Hypothalamus (tissue), 51 donors: ENCODE measurements around the gene RPA1.
"Not testable (repeated sequence)": the region's sequence is repeated elsewhere in the genome, so short reads cannot be mapped to it uniquely, and the experiment has no call there.

Experiments
- DNase-seq, 51 donors: peaks; one replicate each; lab custom pipeline; 2025; lab: John Stamatoyannopoulos, UW

RPA1 gene

DNA sequence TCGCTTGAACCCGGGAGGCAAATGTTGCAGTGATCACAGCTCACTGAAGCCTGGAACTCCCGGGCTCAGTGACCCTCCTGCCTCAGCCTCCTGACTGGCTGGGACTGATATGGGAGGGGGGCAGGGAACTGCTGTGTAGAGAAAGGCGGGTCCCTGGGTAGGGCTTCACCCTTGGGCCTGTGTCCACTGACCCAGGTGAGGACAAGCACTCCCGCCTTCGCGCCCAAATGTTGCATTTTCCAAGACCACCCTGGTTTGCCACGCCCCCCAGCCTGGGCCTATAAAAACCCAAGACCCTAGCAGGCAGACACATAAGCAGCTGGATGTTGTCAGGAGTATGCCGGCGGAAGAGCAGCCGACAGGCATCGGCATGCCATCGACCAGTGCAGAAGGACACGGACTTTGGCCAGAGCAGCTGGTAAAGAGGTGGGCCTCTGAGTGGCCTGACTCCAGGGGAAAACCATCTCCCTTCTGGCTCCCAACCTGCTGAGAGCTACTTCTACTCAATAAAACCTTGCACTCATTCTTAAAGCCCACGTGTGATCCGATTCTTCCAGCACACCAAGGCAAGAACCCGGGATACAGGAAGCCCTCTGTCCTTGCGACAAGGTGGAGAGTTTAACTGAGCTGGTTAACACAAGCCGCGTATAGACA, 19.2 kb upstream of the RPA1 start:
- no peak for DNase-seq

DNA sequence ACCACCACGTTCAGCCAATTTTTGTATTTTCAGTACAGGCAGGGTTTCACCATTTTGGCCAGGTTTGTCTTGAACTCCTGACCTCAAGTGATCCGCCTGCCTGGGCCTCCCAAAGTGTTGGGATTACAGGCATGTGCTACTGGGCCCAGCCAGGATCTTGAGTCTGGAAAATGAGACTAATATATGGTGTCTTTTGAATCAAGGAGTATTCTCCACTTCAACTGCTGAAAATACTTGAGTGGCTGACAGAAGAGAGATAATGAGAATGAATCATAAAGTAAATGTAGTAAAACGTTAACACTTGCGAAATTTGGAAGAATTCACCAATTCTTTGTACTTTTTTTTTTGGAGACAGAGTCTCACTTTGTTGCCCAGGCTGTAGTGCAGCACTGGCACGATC, 16.7 kb upstream of the RPA1 start:
- no peak for DNase-seq

GRCh38 chr17:1820528-1821252, 9.1 kb upstream of the RPA1 start:
- DNase-seq, result no peak

DNA sequence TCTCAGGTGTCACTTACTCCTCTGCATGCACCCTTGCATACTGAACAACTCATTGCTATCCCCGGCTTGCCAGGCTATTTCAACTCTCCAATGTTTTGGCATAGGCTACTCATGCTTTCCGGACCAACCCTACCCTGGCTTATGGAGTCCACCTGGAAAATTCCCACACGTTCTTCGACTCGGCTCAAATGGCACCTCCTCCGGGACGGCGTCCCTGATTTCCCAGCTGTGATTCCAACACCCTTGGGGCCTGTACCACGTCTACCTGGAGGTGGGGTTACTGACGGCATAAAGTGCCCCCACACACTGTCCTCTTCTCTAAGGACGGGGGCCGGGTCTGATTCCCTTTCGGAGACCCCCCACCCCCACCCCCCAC, 601 bp upstream of the RPA1 start:
- peak in 5 of 51 donors; percentile 22 to 46 (median 30) for DNase-seq

GRCh38 chr17:1830288-1830687, 483 bp downstream of the RPA1 start:
- DNase-seq, result peak in 4 of 51 donors; percentile 5 to 48 (median 21)

- DNase-seq, result no peak
These were observed 4.8 kb downstream of the RPA1 start for GRCh38 chr17:1834380-1835149.

- DNase-seq, result no peak
These were observed 9.7 kb downstream of the RPA1 start for GRCh38 chr17:1839516-1839915.

DNA sequence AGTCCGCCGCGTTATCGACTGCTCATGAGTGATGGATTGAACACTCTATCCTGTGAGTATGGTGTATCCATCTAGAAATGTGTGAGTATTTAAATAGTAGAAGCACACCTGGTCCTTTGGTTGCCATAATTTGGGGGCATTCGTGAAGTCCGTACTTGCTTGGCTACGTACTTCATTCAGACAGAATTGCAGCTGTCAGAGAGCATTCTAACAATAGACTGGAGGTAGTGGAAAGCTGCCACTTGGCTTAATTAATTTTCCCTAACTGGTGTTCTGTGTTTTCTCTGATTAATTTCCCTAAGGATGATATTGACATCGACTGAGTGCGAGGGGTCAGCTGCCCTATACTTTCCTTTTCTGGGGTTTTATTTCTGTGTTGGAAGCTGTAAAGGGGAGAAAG, 14.1 kb downstream of the RPA1 start:
- DNase-seq, result no peak

GRCh38 chr17:1847191-1847590, 17.4 kb downstream of the RPA1 start:
- DNase-seq, result no peak

- no peak for DNase-seq
These were observed 22.5 kb downstream of the RPA1 start for GRCh38 chr17:1852327-1852726.

- DNase-seq, result no peak
These were observed 23.9 kb downstream of the RPA1 start for GRCh38 chr17:1853698-1854097.

DNA sequence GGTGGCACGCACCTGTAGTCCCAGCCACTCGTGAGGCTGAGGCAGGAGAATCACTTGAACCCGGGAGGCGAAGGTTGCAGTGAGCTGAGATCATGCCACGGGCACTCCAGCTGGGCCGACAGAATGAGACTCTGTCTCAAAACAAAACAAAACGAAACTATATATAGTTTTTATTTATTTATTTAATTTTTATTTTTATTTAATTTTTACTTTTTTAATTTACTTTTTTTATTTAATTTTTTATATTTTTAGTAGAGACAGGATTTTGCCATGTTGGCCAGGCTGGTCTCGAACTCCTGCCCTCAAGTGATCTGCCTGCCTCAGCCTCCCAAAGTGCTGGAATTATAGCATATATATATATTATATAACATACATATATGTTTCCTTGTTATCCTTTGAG, 26.7 kb downstream of the RPA1 start:
- DNase-seq, result not testable (repeated sequence)

DNA sequence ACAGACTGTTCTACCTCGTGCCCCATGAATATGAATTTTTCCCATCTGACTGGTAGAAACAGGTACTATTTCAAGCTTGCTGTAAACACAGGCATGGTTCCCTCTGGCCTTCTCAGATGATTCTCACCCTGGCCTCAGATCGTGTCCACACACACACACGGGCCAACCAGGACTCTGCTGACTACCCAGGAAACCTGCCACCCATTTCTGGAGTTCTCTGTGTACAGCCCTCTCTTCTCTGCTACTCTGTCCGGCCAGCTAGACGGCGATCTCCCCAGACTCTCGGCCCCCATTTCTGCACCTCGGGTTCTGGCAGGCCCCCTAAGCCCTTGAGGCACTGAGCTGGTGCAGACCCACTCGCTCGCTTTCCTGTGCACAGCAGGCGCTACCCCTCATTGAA, 31.2 kb downstream of the RPA1 start:
- DNase-seq, result no peak

- no peak for DNase-seq
These were observed 31.7 kb downstream of the RPA1 start for GRCh38 chr17:1861391-1862010.

GRCh38 chr17:1865252-1866037, 35.6 kb downstream of the RPA1 start:
- peak in 1 of 51 donors; percentile 0 for DNase-seq

- DNase-seq, result no peak
These were observed 37.5 kb downstream of the RPA1 start for GRCh38 chr17:1867307-1867706.

DNA sequence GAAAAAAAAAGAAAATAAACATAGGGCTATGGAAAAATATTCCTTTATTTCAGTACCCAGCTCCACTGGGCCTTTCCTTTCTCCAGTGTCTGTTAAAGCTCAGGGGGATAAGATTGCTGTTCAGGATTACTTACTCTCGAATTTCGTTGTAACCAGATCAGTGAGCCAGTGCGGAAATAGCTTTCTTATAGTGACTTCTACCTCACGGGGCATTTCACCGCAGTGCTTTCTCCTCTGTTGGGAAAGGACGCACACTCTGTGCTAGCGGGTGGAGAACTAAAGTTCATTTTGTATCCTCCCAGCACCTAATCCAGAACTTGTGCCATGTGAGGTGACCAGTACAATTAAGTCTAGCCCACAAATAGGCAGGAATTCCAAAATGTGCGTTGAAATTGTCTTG, 38.3 kb downstream of the RPA1 start:
- DNase-seq, result no peak

- DNase-seq, result no peak
These were observed 40.8 kb downstream of the RPA1 start for GRCh38 chr17:1870592-1870991.

GRCh38 chr17:1871756-1872155, 42.0 kb downstream of the RPA1 start:
- no peak for DNase-seq

DNA sequence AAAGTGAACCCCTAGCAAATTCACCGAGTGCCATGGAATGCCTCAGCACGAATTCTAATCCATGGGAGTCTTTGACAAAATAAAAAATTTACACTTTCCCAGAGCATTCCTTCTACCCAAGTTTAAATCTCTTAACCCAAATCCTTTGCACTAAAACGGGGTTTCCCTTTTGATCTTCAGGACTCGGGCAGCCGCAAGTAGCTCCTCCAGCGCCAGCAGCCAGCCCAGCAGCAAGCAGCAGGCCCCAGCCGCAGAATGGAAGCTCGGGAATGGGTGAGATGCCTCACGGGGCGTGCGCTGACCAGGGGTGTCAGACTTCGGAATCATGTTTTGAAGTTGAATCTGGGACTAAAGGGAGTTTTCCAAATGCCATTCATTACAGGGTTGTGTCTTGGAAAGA, 42.4 kb downstream of the RPA1 start:
- no peak for DNase-seq

GRCh38 chr17:1872976-1873375, 43.2 kb downstream of the RPA1 start:
- no peak for DNase-seq
